AML-193 (cell line): ENCODE results near the gene SLC25A34.
A peak's percentile ranks its signal among the peaks of the same experiment; 100 is the strongest.

ENCODE experiments used
- DNase-seq, 2 experiments: peaks; one replicate each; lab custom pipeline; 2025; lab: John Stamatoyannopoulos, UW

Gene SLC25A34

DNA sequence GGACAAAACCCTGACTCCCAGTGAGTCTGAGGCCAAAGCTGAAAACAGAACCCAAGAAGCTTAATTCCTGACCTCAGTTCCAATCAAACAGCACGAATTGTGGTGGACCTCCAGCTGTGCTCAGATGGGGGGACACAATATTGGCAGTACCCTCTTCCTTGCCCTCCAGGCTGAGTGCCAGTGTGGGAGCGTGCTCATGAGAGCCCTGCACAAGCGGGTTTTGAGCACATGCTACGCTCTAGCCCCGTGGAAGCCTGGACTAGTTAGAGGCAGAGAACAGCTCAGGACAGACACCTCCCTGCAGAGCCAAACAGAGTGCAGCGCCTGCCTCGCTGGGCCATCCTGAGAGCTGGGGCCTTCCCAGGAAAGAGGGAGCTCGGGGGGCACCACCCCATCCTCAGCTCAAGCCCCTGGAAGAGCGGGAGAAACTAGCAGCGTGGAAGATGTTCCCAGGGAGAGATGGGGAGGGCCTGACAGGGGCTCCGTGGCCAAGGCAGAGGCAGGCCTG lies 2.8 kb upstream of the SLC25A34 start:
- DNase-seq, result no peak

DNA sequence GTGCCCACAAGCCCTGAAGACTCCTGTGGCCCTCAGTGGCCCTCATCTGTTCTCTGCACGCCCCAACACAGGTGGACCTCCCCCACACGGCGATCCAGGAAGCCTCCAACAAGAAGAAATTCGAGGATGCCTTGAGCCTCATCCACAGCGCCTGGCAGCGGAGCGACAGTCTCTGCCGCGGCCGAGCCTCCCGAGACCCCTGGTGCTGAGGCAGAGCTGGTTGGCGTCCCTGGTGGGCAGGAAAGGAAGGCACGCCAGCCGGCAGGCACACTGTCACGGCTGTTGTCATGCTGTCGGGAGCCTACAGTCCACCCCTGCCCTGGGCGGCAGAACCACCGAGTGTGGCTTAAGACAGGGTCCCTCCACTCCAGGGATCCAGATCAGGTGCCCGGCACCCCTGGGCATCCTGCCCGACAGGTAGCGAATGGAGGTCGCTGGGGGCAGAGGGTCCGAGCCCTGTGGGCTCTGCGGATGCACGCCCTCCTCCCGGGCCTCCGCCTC lies 2.3 kb upstream of the SLC25A34 start:
- no peak for DNase-seq

DNA sequence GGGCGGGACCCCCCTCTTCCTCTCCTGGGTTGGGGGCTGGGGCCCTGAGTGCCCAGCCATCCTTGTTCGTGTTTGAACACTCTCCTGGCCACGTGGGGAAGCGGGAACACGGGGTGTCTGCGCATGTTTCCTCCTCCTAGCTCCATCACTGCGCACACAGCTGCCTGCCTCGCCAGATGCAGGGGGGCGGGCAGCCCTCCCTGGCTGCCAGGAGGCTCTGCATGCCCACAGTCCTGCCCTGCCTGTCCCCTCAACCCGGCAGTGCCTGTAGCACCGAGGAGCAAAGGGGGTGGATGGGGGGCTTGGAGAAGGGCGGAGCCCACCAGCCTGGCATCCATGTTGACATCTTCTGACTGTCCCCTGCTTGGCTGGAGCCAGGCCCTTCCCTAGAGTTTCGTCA lies 1.8 kb upstream of the SLC25A34 start:
- DNase-seq, result no peak

DNA sequence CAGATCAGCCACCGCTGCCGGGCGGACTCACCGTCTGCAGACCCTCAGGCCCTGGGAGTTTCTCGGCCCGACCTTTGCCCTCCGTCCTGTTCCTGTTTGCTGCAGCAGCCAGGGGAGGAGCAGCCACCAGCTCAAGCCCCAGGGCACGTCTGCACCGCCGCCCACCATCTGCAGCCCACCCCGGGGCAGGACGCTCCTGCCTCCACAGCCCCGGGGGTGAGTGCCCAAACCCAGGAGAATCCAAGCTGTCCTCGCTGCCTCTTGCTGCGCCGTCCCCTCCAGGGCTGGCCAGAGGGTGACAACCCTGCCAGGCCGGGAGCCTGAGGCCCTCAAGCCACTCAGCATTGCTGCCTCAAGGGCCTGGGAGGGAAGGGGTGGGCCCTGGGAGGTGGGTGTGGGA lies 1.2 kb upstream of the SLC25A34 start:
- DNase-seq, result no peak

DNA sequence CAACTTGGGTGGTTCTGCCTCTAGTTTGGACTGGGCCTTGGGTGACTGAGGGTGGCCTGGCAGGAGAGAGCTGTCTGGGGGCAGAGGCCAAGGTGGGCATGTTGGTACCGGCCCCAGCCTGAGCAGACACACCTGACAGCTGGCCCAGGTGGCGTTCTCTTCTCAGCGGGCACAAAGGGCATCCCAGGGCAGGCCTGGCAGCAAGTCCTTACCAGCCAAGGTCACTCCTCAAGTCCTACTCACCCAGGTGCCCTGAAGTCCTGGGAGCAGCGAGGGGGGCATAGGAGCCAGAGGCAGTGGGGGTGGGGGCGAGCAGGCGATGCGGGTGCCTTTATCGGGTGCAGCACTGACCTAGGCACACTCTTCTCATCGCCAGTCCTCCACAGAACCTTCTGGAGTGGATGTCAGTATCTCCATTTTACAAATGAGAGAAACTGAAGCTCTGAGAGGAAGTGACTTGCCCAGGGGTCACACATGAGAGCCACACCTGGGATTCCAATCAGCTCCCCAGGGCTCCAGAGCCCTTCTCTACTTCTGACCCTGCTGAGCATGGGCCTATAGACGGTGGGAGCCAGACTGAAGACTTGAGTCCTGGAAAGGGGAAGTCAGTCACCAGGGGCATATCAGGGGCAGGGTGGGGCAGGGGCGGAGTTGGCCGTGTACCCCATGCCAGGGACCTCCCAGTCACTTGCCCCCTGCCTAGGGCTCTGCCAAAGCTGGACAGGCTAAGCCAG lies 587 bp upstream of the SLC25A34 start:
- no peak for DNase-seq

DNA sequence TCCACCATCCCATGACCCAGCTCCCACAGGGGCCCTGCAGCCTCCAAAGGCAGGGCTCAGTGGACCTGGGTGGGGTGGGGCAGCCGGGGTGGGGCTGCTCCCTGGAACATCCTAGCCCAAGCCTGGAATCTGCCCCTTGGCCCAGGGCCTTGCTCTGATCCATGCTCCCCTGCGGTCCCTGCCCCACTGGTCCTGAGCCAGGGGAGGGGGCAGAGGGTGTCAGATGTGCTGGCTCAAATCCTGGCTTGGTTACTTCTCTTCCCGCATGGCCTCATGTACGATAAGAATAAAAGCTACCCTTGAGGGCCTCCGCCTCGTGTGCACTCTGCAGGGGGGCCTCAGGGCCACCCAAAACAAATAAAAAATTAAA lies 819 bp downstream of the SLC25A34 start:
- no peak for DNase-seq

DNA sequence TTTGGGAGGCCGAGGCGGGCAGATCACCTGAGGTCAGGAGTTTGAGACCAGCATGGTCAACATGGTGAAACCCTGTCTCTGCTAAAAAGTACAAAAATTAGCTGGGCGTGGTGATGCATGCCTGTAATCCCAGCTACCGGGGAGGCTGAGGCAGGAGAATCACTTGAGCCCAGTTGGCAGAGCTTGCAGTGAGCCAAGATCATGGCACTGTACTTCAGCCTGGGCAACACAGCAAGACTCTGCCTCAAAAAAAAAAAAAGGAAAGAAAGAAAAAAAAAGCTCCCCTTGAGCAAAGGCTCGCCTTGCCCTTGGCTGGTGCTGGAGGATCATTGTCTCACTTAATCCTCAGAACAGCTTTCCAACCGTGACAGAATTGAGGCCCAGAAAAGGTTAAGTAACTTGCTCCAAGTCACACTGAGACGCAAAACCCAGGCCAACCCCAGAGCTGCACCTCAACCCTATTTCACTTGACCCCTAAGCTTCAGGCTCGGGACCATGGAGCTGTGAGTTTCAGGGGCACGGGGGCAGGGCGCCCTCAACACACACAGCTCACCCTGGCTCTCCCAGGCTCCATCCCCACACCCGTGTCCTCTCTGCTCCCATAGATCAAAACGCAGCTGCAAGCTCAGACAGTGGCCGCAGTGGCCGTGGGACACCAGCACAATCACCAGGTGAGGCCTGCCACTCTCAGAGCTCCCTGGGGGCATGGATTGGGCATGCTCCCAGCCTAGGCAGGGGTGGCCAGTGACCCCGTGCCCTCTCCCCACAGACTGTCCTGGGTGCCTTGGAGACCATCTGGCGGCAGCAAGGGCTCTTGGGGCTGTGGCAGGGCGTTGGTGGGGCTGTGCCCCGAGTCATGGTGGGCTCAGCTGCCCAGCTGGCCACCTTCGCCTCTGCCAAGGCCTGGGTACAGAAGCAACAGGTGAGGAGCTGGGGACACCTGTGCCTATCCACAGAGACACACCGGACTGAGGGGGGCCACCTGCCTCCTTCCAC lies 1.6 kb downstream of the SLC25A34 start:
- no peak for DNase-seq

DNA sequence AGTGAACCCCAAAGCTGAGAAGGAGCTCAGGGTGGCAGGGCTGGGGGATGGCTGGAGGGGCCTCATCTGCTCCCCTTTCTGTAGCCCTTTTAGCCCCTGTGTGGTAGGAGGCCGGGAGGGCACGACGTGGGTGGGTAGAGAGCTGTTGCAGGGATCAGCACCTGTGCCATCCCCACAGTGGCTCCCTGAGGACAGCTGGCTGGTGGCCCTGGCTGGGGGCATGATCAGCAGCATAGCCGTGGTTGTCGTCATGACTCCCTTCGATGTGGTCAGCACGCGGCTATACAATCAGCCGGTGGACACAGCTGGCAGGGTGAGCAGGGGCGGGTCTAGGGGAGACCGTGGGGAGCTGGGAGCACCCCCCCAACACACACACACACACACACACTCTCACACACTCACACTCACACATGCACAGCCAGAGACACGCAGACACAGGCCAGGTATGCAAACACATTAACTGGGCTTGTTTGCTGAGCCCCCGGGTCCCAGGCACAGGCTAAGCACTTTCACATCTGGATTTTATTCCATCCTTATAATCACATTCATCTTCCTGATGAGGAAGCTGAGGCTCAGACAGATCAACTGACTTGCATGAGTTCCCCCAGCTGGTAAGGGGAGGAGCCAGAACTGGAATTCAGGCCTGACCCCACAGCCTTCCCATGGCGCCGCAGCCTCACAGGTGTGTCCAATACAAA lies 2.5 kb downstream of the SLC25A34 start:
- no peak for DNase-seq

DNA sequence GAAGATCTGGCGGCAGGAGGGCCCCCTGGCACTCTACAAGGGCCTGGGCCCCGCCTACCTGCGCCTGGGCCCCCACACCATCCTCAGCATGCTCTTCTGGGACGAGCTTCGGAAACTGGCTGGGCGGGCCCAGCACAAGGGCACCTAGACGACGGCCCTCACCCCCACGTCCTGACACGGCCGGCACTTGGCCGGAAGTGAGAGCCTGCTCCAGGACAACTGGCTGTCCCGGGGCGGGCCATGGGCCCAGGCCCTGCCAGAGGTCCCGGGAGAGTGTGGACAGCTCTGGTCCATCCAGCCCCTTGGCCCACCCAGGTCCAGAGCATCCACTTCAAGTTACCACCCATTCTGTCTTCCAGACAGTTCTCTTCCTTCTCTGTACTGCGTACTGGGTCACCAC lies 3.2 kb downstream of the SLC25A34 start:
- no peak for DNase-seq

DNA sequence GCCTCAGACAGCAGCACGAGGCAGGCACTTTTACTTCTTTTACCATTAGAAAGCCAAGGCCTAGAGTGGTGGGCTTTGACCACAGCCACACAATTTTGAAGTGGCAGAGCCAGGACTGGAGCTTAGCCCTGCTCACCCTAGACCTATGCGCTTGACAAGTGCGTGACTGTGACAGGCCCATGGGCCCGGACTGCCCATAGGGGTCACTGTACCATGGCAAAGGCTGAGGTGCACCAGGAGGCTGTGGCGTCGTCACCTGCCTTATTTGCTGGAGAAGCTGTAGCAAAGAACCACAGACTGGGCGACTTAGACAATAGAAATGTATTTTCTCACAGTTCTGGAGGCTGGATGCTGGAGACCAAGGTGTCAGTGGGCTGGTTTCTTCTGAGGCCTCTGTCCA lies 3.7 kb downstream of the SLC25A34 start:
- no peak for DNase-seq

DNA sequence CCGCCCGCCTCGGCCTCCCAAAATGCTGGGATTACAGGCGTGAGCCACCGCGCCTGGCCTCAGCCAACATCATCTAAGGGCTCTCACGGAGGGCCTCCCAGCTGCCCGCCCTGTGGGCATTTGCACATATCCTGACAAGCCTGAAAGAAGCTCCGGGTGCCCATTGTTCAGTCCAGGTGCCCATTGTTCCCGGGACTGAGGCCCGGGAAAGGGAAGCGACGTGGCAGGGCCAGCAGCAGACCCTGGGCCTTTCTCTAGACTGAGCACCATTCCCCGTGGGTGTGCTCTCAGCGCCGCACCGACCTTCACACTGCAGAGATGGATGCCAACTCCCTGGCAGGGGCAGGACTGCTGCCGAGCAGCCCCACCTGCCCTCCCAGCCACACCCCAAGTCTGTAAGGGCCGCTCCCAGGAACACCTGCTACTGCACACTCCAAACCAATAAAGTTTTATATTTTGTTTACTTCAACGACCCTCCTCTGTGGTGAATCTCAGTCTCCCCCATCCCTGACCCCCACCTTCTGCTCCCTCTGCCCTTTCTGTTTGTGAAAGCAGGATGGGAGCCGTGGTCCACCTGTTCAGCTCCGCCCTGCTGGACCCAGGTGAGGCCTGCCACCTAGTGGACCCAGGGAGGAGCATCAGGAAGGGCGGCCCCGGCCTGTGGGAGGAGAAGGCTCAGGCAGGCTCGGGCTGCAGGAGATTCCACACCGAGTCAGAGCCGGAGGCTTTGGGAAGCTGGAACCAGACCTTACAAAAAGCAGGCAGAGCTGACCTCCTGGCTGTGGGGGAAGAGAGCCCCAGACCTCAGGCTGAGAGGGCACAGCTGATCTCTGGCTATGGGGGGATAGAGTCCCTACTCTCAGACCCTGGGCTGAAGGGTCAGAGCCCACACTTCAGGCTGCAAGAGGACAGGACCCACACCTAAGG lies 5.1 kb downstream of the SLC25A34 start:
- DNase-seq, result peak; percentile 30 to 48

DNA sequence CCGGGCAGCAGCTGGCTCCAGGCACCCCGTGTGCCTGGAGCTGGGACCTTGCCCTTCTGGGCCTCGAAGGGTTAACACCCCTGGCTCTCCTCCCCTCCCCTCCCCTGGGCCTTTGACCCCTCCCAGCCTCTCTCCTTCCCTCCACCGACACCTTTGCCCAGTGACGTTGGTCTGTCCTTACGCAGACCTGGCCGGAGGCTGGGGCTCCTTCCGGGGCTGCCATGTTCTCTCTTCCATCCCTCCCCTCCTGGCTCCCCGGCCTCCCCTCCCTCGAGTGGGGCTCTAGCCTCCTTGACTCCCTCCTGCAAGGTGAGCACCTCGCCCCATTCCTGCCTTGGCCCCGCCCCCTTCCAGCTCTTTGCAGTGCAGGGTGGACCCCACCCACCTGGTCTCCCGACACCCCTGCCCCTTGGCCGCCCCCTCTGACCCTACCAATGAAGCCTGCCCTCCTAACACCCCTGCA lies 6.3 kb downstream of the SLC25A34 start, which contains the start of gene TMEM82:
Gene TMEM82, plus strand, starts transcription at position 161 of the 463 bp plus-strand sequence. Its CDS starts 61 bp downstream, at position 222.
- no peak for DNase-seq

DNA sequence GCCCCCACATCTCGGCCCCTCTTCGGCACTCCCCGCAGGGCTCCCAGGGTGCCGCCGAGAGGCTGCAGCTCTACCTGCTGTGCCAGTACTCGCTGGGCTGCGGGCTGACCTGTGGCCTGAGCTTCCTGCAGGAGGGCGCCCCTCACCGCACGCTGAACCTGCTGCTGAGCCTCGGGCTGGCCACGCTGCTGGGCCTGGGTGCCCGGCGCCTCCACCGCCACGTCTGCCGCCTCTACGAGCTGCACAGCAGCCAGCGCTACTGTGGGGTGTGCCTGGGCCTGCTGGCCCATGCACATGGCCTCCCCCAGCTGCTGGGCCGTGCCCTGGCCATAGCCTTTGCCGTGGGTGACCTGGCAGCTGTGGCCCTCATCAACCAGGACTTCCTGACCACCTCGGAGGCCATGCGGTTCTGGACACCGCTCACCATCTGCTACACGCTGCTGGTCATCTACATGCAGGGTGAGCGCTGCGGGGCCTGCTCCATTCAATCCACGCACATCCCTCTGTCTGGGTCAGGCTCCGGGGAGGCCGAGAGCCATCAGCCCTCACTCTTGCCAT lies 8.1 kb downstream of the SLC25A34 start:
- DNase-seq, result no peak

DNA sequence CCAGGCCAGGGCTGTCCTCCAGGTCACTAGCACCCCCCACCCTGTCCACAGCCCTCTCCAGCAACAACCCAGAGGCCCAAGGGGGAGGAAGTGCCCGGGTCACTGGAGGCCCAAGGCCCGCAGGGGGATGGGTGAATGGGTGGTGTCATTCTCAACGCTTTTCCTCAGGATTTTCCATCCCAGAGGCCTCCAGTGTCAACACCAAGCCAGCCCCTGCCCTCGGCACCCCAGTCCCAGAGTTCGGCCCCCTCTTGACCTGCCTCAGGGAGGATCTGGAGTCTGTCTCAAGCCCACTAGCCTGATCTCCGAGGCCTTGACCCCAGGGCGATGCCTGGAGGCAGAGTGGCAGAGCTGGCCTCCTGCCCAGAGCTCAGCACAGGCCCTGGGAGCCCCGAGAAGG lies 11.3 kb downstream of the SLC25A34 start:
- DNase-seq, result no peak

DNA sequence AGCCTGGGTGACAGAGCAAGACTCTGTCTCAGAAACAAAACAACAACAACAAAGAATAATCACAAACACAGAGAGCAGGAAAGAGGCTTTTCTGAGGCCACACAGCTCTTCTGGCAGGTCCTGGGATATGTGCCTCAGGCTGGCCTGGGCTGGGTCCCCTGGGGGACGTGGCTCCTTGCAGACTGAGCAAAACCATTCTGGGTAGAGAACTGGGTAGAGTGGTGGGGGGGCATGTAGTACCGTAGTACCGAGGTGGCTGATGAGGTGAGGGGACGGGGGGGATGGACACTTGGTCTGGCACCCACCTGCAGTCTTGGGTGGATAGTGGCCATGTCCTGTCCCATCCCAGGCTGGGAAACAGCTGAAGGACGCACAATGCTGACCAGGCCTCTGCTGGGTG lies 12.2 kb downstream of the SLC25A34 start:
- no peak for DNase-seq

DNA sequence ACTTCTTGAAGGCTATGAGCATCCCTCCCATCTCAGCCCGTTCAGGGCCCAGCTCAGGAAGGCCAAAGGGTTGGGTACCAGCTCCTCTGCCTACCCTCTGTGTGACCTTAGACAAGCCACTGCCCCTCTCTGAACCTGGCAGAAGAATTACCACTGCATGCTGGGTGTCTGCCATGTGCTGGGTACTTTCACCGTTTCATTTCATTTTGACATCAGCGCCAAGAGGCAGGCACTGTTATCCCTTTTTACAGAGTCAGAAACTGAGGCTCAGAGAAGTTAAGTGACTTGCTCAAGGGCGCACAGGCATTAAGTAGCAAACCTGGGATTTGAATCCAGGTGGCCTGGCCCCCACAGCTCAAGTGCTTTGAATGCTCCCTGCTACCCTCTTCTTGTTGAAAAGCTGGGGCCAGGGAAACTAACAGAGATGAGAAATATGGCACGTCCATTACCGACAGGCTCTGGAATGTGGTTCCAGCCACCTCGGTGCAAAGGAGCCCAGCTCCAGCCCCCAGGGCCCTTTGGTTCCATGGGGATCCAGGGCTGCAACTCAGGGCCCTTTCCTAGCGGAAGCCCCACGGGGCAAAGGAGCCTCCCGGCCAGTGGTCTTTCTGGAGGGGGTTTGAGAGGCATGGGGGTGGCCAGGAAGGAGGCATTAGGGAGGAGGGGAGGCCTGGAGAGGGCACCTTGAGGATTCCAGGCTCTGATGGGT lies 12.8 kb downstream of the SLC25A34 start:
- no peak for DNase-seq

DNA sequence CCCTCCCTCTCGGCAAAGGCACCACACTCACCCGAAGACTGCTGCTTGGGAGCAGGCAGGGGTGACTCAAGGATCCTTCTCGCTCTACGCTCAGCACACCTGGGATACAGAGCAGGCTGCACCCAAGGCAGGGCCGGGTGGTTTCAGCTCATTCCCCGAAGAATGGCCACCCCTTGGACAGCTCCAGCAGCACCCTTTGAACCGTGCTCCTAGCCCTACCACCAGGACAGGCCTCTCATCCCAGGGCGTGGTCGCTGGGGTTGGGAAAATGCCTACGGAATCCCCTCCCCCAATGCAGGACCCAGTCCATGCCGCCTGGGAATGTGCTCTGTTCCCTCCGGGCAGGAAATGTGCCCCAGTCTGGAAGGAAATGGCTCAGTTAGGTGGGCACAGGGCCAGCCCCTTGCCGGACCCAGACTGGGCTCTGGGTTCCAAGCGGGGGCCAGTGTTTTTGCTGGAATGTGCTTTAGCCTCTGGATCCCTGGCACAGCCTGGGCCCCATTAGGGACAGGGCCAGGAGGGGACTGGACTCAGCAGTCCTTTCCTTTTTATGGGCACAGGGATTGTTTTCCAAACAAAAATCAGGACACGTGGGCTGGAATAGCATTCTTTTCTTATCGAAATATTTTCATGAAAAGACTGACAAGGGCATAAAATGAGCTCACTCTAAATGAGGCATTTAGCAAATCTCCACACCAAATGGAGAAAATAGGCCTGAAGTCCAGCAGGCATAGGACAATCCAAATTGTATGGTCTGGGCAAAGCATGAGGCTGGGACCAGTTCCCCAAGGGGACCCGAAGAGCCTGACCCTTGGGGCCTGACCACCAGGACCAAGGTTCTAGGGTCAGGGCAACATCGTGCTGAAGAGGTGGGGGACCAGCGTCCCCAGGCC lies 13.6 kb downstream of the SLC25A34 start:
- no peak for DNase-seq

DNA sequence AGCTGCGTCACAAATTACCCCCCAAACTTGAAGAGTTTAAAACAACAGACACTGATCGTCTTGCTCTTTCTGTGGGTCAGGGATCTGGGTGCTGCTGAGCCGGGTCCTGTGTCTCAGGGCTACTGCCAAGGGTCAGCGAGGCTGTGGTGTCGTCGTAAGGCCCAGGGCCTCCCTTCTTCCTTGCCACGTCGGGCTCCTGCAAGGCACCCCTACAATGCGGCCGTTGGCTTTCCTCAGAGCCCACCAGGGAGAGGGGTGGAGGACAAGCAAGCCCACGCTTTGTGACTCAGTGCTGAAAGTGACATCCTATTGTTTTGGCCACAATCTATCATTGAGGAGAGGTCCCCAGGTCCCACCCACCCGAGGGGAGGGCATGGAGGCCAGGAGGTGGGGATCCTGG lies 14.9 kb downstream of the SLC25A34 start:
- DNase-seq, result no peak

DNA sequence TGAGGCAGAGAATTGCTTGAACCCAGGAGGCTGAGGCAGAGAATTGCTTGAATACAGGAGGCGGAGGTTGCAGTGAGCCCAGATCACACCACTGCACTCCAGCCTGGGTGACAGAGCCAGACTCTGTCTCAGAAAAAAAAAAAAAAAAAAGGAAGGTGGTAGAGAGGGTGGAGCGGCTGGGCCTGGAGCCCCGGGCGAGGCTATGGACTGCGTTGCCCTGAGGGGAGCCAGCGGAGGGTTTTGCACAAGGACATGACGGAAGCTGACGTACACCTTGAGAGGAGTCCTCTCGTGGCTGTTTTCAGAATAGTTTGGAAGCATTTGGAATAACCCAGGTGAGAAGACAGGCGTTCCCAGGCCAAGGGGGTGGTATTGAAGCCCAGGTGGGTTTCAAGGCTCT lies 15.7 kb downstream of the SLC25A34 start:
- DNase-seq, result no peak
